GM21576 (cell line): Measurements from ENCODE around the gene FBXW9.
"Not testable (repeated sequence)": the region's sequence is repeated elsewhere in the genome, so short reads cannot be mapped to it uniquely, and the experiment has no call there.

ENCODE experiments used
- ATAC-seq: cut with Tn5 transposase; IDR thresholded peaks from one replicate; pipeline ENCODE4 v1.9.1; 2021; ENCODE audit warnings: mild to moderate bottlenecking, moderate library complexity; ENCODE audit not compliant: unreplicated experiment

The FBXW9 gene

GRCh38 chr19:12681074-12681987 lies 15.1 kb downstream of the FBXW9 start, which contains the start of gene DHPS:
DHPS (minus strand) TSS chr19:12681880; CDS start chr19:12681766, 114 bp downstream.
- ATAC-seq, result peak; percentile 59

GRCh38 chr19:12680034-12680433 lies 16.4 kb downstream of the FBXW9 start:
- ATAC-seq, result no peak

GRCh38 chr19:12678039-12678438 lies 18.4 kb downstream of the FBXW9 start:
- ATAC-seq, result not testable (repeated sequence)

GRCh38 chr19:12676928-12677327 lies 19.5 kb downstream of the FBXW9 start:
- no peak for ATAC-seq

GRCh38 chr19:12676384-12676792 lies 20.0 kb downstream of the FBXW9 start:
- ATAC-seq, result no peak

GRCh38 chr19:12675940-12676339 lies 20.5 kb downstream of the FBXW9 start:
- no peak for ATAC-seq

- ATAC-seq, result no peak
Observed at GRCh38 chr19:12675399-12675798, 21.0 kb downstream of the FBXW9 start.

GRCh38 chr19:12672744-12673143 lies 23.7 kb downstream of the FBXW9 start:
- ATAC-seq, result no peak

- no peak for ATAC-seq
Observed at GRCh38 chr19:12670159-12670928, 26.1 kb downstream of the FBXW9 start.

GRCh38 chr19:12669270-12670158 lies 26.9 kb downstream of the FBXW9 start:
- ATAC-seq, result peak; percentile 35

- ATAC-seq, result no peak
Observed at GRCh38 chr19:12668932-12669269, 27.5 kb downstream of the FBXW9 start.

- no peak for ATAC-seq
Observed at GRCh38 chr19:12668346-12668745, 28.1 kb downstream of the FBXW9 start.

- ATAC-seq, result no peak
Observed at GRCh38 chr19:12667731-12668302, 28.6 kb downstream of the FBXW9 start.

GRCh38 chr19:12666265-12667048 lies 30.0 kb downstream of the FBXW9 start, which contains the start of the genes MAN2B1 and WDR83:
MAN2B1 (minus strand) TSS chr19:12666742; CDS start chr19:12666701, 41 bp downstream.
WDR83 (plus strand) TSS chr19:12666807; CDS start chr19:12669791, 2,984 bp downstream.
- peak; percentile 34 for ATAC-seq

GRCh38 chr19:12665671-12666264 lies 30.7 kb downstream of the FBXW9 start:
- no peak for ATAC-seq

- ATAC-seq, result no peak
Observed at GRCh38 chr19:12665281-12665573, 31.2 kb downstream of the FBXW9 start.

GRCh38 chr19:12664406-12665280 lies 31.8 kb downstream of the FBXW9 start:
- no peak for ATAC-seq

- no peak for ATAC-seq
Observed at GRCh38 chr19:12660980-12661379, 35.5 kb downstream of the FBXW9 start.
